Cerebellar nuclear complex (tissue), 1 donor: ENCODE data around the gene PCDHGC4.

ENCODE experiments used
- DNase-seq, 2 experiments: peaks; one replicate each; lab custom pipeline; 2025; lab: John Stamatoyannopoulos, UW

Gene PCDHGC4

DNA sequence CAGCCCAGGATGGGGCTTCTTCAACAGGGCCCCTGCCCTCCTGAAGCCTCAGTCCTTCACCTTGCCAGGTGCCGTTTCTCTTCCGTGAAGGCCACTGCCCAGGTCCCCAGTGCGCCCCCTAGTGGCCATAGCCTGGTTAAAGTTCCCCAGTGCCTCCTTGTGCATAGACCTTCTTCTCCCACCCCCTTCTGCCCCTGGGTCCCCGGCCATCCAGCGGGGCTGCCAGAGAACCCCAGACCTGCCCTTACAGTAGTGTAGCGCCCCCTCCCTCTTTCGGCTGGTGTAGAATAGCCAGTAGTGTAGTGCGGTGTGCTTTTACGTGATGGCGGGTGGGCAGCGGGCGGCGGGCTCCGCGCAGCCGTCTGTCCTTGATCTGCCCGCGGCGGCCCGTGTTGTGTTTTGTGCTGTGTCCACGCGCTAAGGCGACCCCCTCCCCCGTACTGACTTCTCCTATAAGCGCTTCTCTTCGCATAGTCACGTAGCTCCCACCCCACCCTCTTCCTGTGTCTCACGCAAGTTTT, 27.6 kb downstream of the PCDHGC4 start:
- no peak for DNase-seq

- DNase-seq: no peak
Measured at GRCh38 chr5:141512911-141513626, 28.2 kb downstream of the PCDHGC4 start.

DNA sequence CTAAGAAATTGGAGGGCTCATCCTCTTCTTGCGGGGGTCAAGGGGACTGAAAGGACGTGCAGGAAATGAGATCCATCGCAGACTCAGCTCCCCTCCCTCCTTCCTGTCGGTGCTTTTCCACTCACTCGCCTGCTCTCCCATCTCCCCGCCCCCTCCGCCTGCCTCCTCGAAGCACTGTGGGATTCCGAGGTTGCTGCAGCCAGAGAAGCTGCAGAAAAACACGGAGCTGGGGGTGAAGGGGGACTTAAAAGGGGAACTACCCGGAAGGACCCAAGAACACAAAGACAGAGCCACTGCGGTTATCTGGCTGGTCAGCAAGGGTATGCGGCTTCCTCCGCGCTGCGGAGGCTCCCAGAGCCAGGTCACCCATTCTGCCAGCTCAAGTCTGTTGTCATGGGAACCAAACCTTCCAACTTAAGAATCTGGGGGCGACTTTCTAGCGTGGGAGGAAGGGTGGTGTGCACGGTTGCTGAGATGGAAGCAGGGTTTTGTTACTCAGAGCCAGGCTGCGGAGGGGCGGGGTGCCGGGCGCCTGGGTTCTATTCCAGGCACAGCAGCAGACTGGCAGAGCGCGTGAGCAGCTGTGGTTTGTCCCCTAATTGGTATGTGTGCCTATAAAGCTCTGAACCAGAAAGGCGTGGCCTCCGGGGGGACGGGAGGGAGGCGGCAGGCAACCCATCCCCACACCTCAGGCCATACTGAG, 28.9 kb downstream of the PCDHGC4 start:
- DNase-seq: peak; percentile 61 to 75

- no peak for DNase-seq
Measured at GRCh38 chr5:141514330-141515133, 29.7 kb downstream of the PCDHGC4 start.

DNA sequence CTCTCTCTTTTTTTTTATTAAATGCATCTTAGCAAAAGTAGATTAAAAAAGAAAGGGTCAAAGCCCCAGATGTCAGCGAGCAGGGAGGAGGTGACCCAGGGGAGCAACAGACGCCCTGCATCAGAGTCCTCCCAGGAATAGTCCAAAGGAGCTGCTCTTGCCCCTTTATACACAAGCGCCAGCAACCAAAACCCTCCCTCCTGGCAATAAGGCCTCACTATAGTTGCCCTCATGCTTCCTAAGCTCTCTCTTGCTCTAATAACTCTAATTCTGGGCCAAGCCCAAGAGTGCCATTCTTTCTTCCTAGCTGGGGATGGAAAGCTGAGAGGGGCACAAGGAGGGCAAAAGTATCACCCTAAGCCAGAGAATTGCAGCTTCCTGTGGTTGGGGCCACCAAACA, 30.3 kb downstream of the PCDHGC4 start:
- no peak for DNase-seq

GRCh38 chr5:141515946-141516671, 31.3 kb downstream of the PCDHGC4 start:
- DNase-seq: no peak

- DNase-seq: no peak
Measured at GRCh38 chr5:141516672-141517025, 31.8 kb downstream of the PCDHGC4 start.

DNA sequence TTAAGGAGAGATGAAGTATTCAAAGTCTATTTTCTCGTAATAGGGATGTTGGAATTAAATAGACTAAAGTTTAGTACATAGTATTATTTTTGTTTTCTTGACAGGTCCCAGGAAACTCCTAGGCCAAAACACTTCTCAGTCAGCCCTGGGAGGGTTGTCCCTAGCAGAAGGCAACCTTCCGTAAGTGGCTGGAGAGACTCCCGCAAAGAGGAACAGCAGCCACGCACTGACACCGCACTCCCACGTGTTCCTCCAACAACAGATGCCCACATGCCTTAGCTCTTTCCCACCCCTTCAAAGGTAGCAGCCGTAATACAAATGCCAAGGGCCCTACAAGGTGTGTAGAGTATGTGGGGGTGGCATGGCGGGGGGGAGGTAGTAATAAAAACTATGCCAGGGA, 32.5 kb downstream of the PCDHGC4 start:
- DNase-seq: no peak

GRCh38 chr5:141517880-141518617, 33.2 kb downstream of the PCDHGC4 start:
- DNase-seq: no peak

- no peak for DNase-seq
Measured at GRCh38 chr5:141518618-141519015, 33.8 kb downstream of the PCDHGC4 start.

- no peak for DNase-seq
Measured at GRCh38 chr5:141519605-141520565, 35.1 kb downstream of the PCDHGC4 start.

GRCh38 chr5:141521244-141521781, 36.5 kb downstream of the PCDHGC4 start:
- DNase-seq: no peak

DNA sequence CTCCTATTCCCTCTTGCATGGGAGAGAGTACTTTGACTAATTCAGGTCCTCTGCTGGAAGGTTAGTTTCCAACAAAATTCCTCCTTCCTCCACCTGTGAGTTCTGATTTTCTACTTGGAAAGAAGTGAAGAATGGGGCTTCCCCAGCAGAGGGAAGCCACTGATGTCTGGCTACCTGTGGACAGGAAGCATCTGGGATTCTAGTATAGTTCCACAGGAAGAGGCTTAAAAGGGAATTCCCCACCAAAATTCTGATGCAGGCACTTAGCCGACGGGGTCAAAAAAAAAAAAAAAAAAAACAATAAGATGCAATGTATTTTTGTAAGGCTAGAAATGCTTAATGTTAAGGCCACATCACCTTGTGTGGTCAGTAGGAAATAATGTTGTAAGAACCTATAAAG, 37.5 kb downstream of the PCDHGC4 start:
- DNase-seq: no peak

GRCh38 chr5:141523991-141524390, 39.2 kb downstream of the PCDHGC4 start:
- DNase-seq: no peak

DNA sequence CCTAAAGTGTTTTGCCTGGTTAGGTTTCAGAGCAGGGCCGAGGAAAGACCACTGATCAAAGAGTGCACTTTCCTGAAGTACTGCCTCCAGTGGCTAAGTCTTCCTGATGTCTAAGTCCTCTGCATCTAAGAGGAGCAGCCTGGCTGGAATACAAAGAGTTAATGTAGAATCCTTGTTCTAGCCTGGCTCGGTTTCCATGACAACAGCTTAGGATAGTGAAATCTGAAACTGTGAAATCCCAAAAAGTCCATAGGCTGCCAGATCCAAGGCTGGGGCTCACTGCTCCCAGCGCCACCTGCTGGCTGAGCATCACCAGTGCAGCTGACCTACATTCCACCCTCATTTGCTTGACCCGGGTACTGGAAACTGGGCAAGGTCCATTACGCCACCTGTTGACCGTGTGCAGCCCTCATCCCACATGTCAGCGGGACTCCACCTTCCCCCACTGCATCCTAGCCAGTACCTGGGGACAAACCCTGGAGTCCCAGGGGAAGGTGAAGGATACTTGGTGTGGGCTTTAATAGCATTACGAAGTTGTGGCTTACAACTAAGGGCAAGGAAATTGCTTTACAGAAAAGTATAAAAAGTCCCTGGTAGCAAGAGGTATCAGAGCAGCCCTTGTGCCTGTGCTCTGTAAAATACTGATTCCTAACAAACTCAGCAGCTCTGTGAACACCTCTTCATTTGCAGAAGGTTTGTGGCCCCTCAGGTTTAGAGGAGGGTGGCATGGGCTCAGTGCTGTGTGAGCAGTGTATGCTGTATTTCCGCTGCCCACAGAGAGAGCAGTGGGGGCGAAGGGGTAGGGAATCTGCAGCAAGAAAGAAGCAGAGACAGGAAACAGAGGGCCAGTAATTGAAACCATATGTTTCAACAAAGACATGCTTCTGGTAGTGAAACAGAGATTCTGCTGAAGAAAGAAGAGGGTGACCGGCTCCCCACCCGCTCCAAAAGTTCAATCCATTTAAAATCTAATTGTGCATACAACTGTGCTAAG, 40.1 kb downstream of the PCDHGC4 start:
- DNase-seq: peak; percentile 82 to 95

GRCh38 chr5:141525653-141526052, 40.8 kb downstream of the PCDHGC4 start:
- no peak for DNase-seq

DNA sequence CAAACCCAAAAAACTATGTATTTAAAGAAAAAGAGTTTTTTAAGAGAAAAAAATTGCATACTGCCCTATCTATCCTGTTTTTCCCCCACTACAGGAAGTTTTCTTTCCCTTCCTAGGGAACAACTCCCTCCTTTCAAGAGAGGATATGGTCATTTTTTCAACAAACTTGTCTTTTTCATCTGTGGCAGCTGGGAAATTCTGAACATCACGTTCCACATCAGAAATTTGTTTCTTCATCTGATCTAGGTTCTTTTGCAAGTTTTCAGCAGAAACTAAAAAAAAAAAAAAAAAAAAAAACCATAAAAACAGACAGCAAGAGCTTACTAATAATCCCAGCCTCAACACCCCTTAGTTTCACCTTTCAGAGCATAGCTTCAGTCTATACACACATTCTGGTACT, 42.6 kb downstream of the PCDHGC4 start:
- DNase-seq: no peak

DNA sequence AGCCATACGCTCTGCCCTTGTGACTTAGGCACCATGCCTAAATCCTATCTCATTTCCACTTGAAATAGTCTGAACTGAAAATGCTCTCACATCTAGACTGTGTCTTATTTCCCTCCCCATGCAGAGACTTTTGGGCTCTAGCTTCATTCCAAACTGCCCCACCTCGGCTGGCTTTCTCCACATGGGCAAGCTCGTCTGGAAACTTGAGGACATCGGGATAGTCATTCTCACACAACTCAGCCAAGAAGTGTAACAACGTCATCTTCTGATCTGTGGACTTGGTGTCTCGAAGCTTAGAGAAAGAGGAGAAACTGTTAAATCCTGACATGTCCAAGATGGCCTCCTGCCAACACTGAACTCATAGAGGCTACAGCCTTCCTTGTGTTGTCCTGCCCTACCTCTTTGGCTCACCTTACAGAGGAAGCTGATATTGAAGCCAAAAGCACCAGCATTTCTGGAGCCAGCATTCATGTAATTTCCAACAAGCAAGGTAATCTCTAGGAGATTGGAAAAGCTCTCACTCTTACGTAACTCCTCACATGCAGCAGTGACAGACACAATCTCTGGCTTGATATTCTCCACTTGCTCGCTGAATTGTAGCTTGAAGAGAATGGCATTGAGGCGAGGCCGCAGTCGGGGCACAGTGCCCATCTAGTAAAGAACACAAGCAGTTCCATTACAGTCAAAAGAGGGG, 43.6 kb downstream of the PCDHGC4 start:
- peak; percentile 61 to 85 for DNase-seq
